HS-5 (cell line): ENCODE data around the gene KRTAP4-11.
"Not testable (repeated sequence)": the region's sequence is repeated elsewhere in the genome, so short reads cannot be mapped to it uniquely, and the experiment has no call there.

Experiments used
- DNase-seq: peaks from one replicate; pipeline ENCODE4 v3.0.0-alpha.2; 2012; ENCODE audit warnings: low read depth

Gene KRTAP4-11

GRCh38 chr17:41117846-41118386 lies at the start of gene KRTAP4-11:
Gene KRTAP4-11 (minus strand): TSS chr17:41118373. CDS start chr17:41118315, 58 bp downstream.
- DNase-seq: not testable (repeated sequence)

DNA sequence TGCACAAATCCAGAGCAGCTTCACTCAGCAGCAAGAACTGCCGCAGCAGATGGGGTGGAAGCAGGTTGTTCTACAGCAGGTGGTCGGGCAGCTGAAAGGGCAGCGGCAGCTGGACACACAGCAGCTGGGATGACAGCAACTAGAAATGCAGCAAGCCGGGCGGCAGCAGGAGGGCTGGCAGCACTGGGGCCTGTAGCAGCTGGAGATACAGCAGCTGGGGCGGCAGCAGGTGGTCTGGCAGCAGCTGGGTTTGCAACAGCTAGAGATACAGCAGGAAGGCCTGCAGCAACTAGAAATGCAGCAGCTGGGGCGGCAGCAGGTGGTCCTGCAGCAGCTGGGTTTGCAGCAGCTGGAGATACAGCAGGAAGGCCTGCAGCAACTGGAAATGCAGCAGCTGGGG lies 49.4 kb upstream of the KRTAP4-11 start:
- DNase-seq: no peak

DNA sequence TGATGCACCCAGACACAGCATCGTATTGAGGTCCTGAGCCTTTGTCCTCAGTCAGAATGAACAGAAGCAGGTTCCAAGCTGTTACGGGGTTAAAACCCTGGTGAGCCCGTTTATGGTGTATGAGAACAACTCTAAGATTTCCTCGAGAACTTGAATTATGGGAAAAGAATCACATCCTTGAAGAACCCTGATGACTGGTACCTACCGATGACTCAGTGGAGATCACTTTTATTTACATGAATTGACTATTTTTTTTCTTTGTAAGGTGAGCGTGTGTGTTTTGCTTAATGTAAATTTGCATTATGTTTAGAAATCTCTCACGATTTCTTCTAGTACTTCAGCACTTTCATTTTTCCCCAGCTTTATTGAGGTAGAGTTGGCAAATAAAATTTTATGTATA lies 45.7 kb upstream of the KRTAP4-11 start:
- DNase-seq: no peak

GRCh38 chr17:41160648-41161047 lies 42.5 kb upstream of the KRTAP4-11 start, which contains the start of gene KRTAP4-4:
Gene KRTAP4-4 (minus strand): TSS chr17:41160748. CDS start chr17:41160691, 57 bp downstream.
- no peak for DNase-seq

DNA sequence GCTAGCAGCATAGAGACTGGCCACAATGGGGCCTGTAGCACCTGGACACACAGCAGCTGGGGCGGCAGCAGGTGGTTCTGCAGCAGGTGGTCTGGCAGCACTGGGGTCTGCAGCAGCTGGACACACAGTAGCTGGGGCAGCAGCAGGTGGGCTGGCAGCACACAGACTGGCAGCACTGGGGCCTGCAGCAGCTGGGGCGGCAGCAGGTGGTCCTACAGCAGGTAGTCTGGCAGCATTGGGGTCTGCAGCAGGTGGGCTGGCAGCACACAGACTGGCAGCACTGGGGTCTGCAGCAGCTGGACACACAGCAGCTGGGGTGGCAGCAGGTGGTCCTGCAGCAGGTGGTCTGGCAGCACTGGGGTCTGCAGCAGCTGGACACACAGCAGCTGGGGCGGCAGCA lies 42.0 kb upstream of the KRTAP4-11 start:
- DNase-seq: not testable (repeated sequence)

DNA sequence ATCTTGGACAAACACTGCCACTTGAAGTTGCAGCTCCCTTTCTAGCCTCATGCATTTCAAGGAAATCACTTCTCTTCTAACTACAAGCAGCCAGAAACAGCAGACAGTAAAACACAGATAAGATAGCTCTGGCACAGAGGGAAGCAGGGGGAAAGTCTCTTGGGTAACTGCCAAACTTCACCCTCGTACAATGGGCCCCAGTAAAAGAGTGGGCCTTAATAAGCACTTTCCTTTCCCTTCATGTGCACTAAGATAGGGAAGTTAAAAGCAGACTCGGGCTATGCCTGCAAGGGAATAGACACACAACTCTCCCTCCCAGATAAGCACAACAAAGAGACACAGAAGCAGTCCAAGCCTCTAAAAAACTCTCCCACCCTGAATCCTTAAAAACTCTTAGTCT lies 35.7 kb upstream of the KRTAP4-11 start:
- DNase-seq: no peak

DNA sequence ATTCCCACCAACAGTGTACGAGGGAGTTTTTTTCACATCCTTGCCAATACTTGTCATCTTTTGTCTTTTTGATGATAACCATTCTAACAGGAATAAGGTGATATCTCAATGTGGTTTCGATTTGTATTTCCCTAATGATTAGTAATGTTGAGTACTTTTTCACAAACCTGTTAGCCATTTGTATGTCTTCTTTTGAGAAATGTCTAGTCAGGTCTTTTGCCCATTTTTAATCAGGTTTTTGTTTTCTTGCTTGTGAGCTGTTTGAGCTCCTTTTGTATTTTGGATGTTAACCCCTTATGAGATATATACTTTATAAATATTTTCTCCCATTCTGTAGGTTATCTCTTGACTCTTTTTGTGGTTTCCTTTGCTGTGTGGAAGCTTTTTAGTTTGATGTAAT lies 33.4 kb upstream of the KRTAP4-11 start:
- no peak for DNase-seq

GRCh38 chr17:41150026-41150425 lies 31.9 kb upstream of the KRTAP4-11 start:
- no peak for DNase-seq

GRCh38 chr17:41149652-41149985 lies 31.4 kb upstream of the KRTAP4-11 start, which contains the start of gene KRTAP4-5:
Gene KRTAP4-5 (minus strand): TSS chr17:41149825. CDS start chr17:41149767, 58 bp downstream.
- no peak for DNase-seq

DNA sequence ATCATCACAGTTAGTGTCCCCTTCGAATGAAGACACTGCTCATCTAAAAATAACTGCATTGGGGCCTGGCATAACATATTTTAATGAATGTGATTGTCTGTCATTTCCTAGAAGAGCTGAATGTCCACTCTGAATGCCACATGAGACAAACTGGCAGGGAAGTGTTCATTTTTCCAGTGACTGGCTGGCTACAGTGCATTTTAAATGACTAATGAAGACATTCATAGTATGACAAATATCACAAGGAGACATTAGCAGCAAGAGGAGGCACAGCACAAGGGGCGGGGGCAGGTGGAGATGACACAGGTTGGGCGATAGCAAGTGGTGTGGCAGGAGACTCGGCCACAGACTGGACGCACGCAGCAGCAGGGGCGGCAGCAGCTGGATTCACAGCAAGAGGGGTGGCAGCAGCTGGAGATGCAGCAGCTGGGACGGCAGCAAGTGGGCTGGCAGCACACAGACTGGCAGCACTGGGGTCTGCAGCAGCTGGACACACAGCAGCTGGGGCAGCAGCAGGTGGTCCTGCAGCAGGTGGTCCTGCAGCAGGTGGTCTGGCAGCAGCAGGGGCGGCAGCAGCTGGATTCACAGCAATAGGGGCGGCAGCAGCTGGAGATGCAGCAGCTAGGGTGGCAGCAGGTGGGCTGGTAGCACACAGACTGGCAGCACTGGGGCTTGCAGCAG lies 30.9 kb upstream of the KRTAP4-11 start:
- DNase-seq: not testable (repeated sequence)

- no peak for DNase-seq
Observed at GRCh38 chr17:41147531-41148204, 29.5 kb upstream of the KRTAP4-11 start.

DNA sequence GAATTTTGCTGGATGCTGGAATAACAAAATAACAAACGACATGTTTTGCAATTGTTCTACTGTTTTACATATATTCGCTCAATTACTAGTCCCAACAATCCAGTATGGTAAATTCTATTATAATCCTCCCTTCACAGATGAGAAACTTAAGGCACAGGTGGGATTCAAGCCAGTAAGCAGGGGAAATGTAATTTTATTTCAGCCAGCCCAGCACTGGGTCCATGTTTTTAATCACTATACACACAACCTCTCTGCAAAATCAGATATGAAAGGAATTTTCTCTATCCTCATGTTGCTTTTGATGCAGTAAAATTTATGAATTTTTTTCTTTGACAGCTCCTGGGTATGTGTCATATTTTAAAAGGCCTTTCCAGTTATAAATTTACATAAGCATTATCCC lies 27.1 kb upstream of the KRTAP4-11 start:
- no peak for DNase-seq

DNA sequence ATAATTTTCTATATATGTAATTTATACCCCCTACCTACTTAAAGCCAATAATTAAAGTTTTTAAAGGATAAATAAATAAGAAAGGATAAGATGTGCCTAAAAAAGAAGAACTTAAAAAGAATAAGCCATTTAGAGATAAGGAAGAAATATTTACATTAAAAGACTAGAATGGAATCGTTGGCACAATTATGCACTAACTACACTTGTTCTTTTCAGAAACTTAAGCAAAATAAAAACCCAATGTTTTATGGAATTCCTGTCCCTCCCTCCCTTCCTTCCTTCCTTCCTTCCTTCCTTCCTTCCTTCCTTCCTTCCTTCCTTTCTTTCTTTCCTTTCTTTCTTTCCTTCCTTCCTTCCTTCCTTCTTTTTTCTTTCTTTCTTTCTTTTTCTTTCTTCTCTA lies 26.7 kb upstream of the KRTAP4-11 start:
- DNase-seq: no peak

GRCh38 chr17:41141361-41141760 lies 23.2 kb upstream of the KRTAP4-11 start:
- no peak for DNase-seq

- peak; percentile 93 for DNase-seq
Observed at GRCh38 chr17:41140360-41141131, 22.4 kb upstream of the KRTAP4-11 start, which contains the start of gene KRTAP4-6. Gene KRTAP4-6 (minus strand): TSS chr17:41140544. CDS start chr17:41140487, 57 bp downstream.

- not testable (repeated sequence) for DNase-seq
Observed at GRCh38 chr17:41139865-41140264, 21.7 kb upstream of the KRTAP4-11 start.

- no peak for DNase-seq
Observed at GRCh38 chr17:41133880-41134735, 15.9 kb upstream of the KRTAP4-11 start.

DNA sequence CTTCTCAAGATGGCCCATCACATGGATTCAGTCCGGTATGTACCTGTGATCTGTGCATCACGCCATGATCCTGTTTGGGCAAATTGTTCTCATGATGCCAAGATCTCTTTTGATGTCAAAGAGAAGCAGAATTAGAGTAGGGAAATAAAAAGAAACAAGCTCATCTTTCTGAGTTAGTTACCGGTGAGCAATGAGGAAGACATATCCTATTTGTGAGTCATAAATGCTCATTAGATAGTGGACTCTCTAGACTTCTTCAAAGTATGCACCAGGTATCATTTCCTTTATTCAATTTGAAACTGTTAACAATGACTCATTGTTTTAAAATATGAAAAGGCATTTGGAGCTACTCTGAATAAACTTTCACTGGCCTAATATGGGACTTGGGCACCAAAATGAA lies 13.8 kb upstream of the KRTAP4-11 start:
- DNase-seq: peak; percentile 42

- no peak for DNase-seq
Observed at GRCh38 chr17:41127371-41127770, 9.2 kb upstream of the KRTAP4-11 start.

DNA sequence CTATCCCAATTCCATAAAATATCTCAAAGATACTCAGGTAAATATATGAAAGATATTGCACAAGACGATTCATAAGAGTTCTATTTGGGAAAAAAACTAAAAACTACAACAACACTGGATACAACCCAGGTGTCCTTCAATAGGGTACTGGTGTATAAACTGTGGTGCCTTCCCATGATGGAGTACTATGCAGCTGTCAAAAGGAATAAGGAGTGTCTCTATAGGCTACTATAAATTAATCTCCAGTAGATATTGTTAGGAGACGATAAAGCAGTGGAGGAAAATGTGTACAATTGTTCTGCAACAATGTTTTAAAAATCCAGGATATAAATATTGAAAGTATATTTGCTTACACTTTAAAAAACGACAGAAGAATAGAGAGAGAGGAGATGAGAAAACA lies 8.2 kb upstream of the KRTAP4-11 start:
- DNase-seq: no peak

DNA sequence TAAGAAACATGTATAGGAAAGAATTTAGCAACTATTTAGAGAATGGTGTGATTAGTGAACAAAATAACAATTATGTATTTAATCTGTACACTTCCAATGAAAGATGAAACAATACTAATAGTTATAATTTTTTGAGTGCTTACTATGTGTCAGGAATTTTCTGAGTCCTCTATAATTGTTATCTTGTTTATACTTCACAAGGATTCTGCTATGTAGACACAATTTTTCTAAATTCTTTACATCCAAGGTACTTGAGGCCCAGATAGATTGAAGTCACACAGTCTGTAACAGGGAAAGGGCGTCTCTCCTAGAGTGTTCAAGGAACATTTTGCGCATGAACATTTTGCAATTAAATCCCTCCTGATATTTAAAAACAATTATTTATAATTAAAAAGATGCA lies 6.9 kb upstream of the KRTAP4-11 start:
- DNase-seq: no peak
